H9 (cell line): ENCODE measurements around the gene AP1B1. TPM values are rescaled to one million over a fixed set of nuclear protein-coding genes. Genes with fewer than 3 reads are reported as not detected.

Experiments
- DNase-seq: peaks from one replicate; pipeline ENCODE4 v3.0.0-alpha.2; 2017
- H2AFZ ChIP-seq: one replicate; pipeline ENCODE4 v1.6.1; 2013; ENCODE audit warnings: mild to moderate bottlenecking, low read length, control low read depth, moderate library complexity
- H2AK5ac ChIP-seq: 2 replicates; pipeline ENCODE4 v1.6.1; 2013; ENCODE audit warnings: low read length, control low read depth, mixed read lengths; ENCODE audit not compliant: insufficient read length
- H2BK120ac ChIP-seq: one replicate; pipeline ENCODE4 v1.6.1; 2013; ENCODE audit warnings: low read depth, mild to moderate bottlenecking, low read length, control low read depth, inconsistent platforms; ENCODE audit not compliant: poor library complexity, severe bottlenecking
- H2BK12ac ChIP-seq: 2 replicates; pipeline ENCODE4 v1.6.1; 2013; ENCODE audit warnings: low read length, control low read depth, mixed read lengths, low read depth; ENCODE audit not compliant: insufficient read length
- H2BK15ac ChIP-seq: 2 replicates; pipeline ENCODE4 v1.6.1; 2013; ENCODE audit warnings: low read depth, low read length, control low read depth
- H2BK20ac ChIP-seq: one replicate; pipeline ENCODE4 v1.6.1; 2013; ENCODE audit warnings: low read depth, mild to moderate bottlenecking, low read length, control low read depth, inconsistent platforms; ENCODE audit not compliant: poor library complexity, severe bottlenecking
- H2BK5ac ChIP-seq: 2 replicates; pipeline ENCODE4 v1.6.1; 2013; ENCODE audit warnings: low read length, control low read depth, mixed read lengths; ENCODE audit not compliant: insufficient read length
- H3K14ac ChIP-seq: 2 replicates; pipeline ENCODE4 v1.6.1; 2013; ENCODE audit warnings: low read length, control low read depth; ENCODE audit not compliant: insufficient read depth
- H3K18ac ChIP-seq: 2 replicates; pipeline ENCODE4 v1.6.1; 2013; ENCODE audit warnings: low read depth, mild to moderate bottlenecking, mixed read lengths, low read length, control low read depth; ENCODE audit not compliant: insufficient read length
- H3K23ac ChIP-seq: 2 replicates; pipeline ENCODE4 v1.6.1; 2013; ENCODE audit warnings: low read length, control low read depth, mixed read lengths, low read depth; ENCODE audit not compliant: insufficient read length
- H3K23me2 ChIP-seq: 2 replicates; pipeline ENCODE4 v1.6.1; 2013; ENCODE audit warnings: low read depth, mild to moderate bottlenecking, mixed read lengths, low read length, control low read depth; ENCODE audit not compliant: insufficient read length, poor library complexity, severe bottlenecking
- H3K27ac ChIP-seq: 2 replicates; pipeline ENCODE4 v1.5.1; 2013; ENCODE audit warnings: low read length, control low read depth, mixed read lengths, low read depth; ENCODE audit not compliant: insufficient read length
- H3K27me3 ChIP-seq: 2 replicates; pipeline ENCODE4 v1.6.1; 2013; ENCODE audit warnings: low read length, control low read depth, inconsistent platforms; ENCODE audit not compliant: insufficient read depth
- H3K4ac ChIP-seq: 2 replicates; pipeline ENCODE4 v1.6.1; 2013; ENCODE audit warnings: low read depth, mild to moderate bottlenecking, control low read depth, inconsistent platforms, low read length, moderate library complexity
- H3K4me1 ChIP-seq: 2 replicates; pipeline ENCODE4 v1.6.1; 2013; ENCODE audit warnings: low read length, control low read depth, inconsistent platforms; ENCODE audit not compliant: insufficient read depth
- H3K4me2 ChIP-seq: 2 replicates; pipeline ENCODE4 v1.6.1; 2013; ENCODE audit warnings: low read length, control low read depth, mixed read lengths; ENCODE audit not compliant: insufficient read length, insufficient read depth
- H3K56ac ChIP-seq: 2 replicates; pipeline ENCODE4 v1.6.1; 2013; ENCODE audit warnings: low read depth, mild to moderate bottlenecking, mixed read lengths, low read length, control low read depth; ENCODE audit not compliant: insufficient read length
- H3K79me1 ChIP-seq: 2 replicates; pipeline ENCODE4 v1.6.1; 2013; ENCODE audit warnings: low read depth, mild to moderate bottlenecking, moderate library complexity, low read length, control low read depth, inconsistent platforms; ENCODE audit not compliant: insufficient read depth, poor library complexity, severe bottlenecking
- H3K79me2 ChIP-seq: 2 replicates; pipeline ENCODE4 v1.6.1; 2013; ENCODE audit warnings: low read length, control low read depth, inconsistent platforms; ENCODE audit not compliant: insufficient read depth
- H3K9ac ChIP-seq: 2 replicates; pipeline ENCODE4 v1.6.1; 2013; ENCODE audit warnings: low read length, control low read depth, mixed read lengths; ENCODE audit not compliant: insufficient read length; ENCODE audit errors: extremely low read depth
- H3K9me3 ChIP-seq: one replicate; pipeline ENCODE4 v1.6.1; 2013; ENCODE audit warnings: low read depth, low read length, inconsistent platforms; ENCODE audit not compliant: control insufficient read depth
- H3T11ph ChIP-seq: one replicate; pipeline ENCODE4 v1.6.1; 2013; ENCODE audit warnings: mild to moderate bottlenecking, low read length, control low read depth, inconsistent platforms
- H4K20me1 ChIP-seq: one replicate; pipeline ENCODE4 v1.6.1; 2013; ENCODE audit not compliant: control insufficient read depth, insufficient read length, insufficient read depth
- H4K5ac ChIP-seq: 2 replicates; pipeline ENCODE4 v1.6.1; 2013; ENCODE audit warnings: low read depth, mild to moderate bottlenecking, mixed read lengths, low read length, control low read depth; ENCODE audit not compliant: insufficient read length
- H4K8ac ChIP-seq: replicated peaks from 2 replicates; pipeline ENCODE4 v1.6.1; 2013; ENCODE audit warnings: low read length, control low read depth, mixed read lengths, low read depth; ENCODE audit not compliant: insufficient read length
- H4K91ac ChIP-seq: 2 replicates; pipeline ENCODE4 v1.6.1; 2013; ENCODE audit warnings: low read depth, mild to moderate bottlenecking, moderate library complexity, mixed read lengths, low read length, control low read depth; ENCODE audit not compliant: insufficient read length
- H3K27ac Mint-ChIP-seq, 3 experiments: 2 replicates in 2 of 3; 3 replicates in 1 of 3; pipeline ENCODE4 v1.8.0; 2020 to 2021; ENCODE audit warnings: mixed read lengths in 3 of 3, mild to moderate bottlenecking in 1 of 3, moderate library complexity in 1 of 3
- H3K27me3 Mint-ChIP-seq: 2 replicates; pipeline ENCODE4 v1.8.0; 2021; ENCODE audit warnings: low read depth, mild to moderate bottlenecking, moderate library complexity, mixed read lengths
- H3K36me3 Mint-ChIP-seq, 3 experiments: 2 replicates in 2 of 3; 3 replicates in 1 of 3; pipeline ENCODE4 v1.8.0; 2020 to 2021; ENCODE audit warnings: low read depth in 3 of 3, mixed read lengths in 3 of 3; ENCODE audit not compliant: insufficient read depth in 1 of 3
- H3K4me1 Mint-ChIP-seq, 2 experiments: 2 replicates each; pipeline ENCODE4 v1.8.0; 2020; ENCODE audit warnings: mixed read lengths in 2 of 2
- H3K4me3 Mint-ChIP-seq, 2 experiments: 2 replicates in 1 of 2; 3 replicates in 1 of 2; pipeline ENCODE4 v1.8.0; 2020 to 2021; ENCODE audit warnings: mild to moderate bottlenecking in 2 of 2, mixed read lengths in 2 of 2, moderate library complexity in 1 of 2
- H3K9me3 Mint-ChIP-seq, 2 experiments: 2 replicates in 1 of 2; 3 replicates in 1 of 2; pipeline ENCODE4 v1.8.0; 2020; ENCODE audit warnings: mild to moderate bottlenecking in 2 of 2, mixed read lengths in 2 of 2, moderate library complexity in 1 of 2
- CTCF ChIP-seq: fragments of 200-600 bp; sonication (generic); conservative IDR thresholded peaks from 3 replicates; pipeline ENCODE4 v1.8.0; 2021; ENCODE audit warnings: antibody characterized with exemption, mild to moderate bottlenecking
- WGBS: extraction: QIAGEN DNeasy Blood & Tissue Kit; methylation state at CpG from one replicate; pipeline ENCODE4 v1.1.7; 2013; ENCODE audit warnings: missing lambda C conversion rate, low lambda C conversion rate, mixed read lengths; ENCODE audit not compliant: insufficient read length; ENCODE audit errors: extremely low coverage; 5-methylcytosine and 5-hydroxymethylcytosine counted together
- total RNA-seq: library from RNA; stranded (reverse); gene quantifications from 2 replicates; pipeline ENCODE4 v1.2.1, GENCODE V29; 2021

Gene AP1B1
- total RNA-seq, 1 experiment from 2014 or later = 64.0 TPM

- H3K27ac Mint-ChIP-seq = no peak overlapping the region
- no peak overlapping the region for H3K4me2 ChIP-seq
- H2BK5ac ChIP-seq = no peak overlapping the region
- no peak overlapping the region for H3K14ac ChIP-seq
- no peak overlapping the region for H2BK120ac ChIP-seq
- peaks cover 0 to 3% (median 2%) of the 10 kb centered on the region in 3 experiments; a peak in 3 of 7 replicates for H3K36me3 Mint-ChIP-seq
- H3T11ph ChIP-seq = no peak overlapping the region
- H2BK20ac ChIP-seq = no peak overlapping the region
- H3K79me1 ChIP-seq = no peaks in the 10 kb centered on the region
- H3K4me1 ChIP-seq = no peaks in the 10 kb centered on the region
- no peak overlapping the region for H2BK12ac ChIP-seq
- no peak overlapping the region for H2AK5ac ChIP-seq
- no peak overlapping the region for H2BK15ac ChIP-seq
- H4K91ac ChIP-seq = no peak overlapping the region
- no peak overlapping the region for H3K27ac ChIP-seq
- H3K4me1 Mint-ChIP-seq = peaks cover 10 to 13% of the 10 kb centered on the region in 2 experiments
- no peak for DNase-seq
- no peak overlapping the region for H3K23ac ChIP-seq
- peaks cover 4% of the 10 kb centered on the region for H3K23me2 ChIP-seq
- H3K9me3 Mint-ChIP-seq = peaks cover 5 to 17% of the 10 kb centered on the region in 2 experiments; a peak in 4 of 5 replicates
- no peaks in the 10 kb centered on the region for H3K9me3 ChIP-seq
- H4K5ac ChIP-seq = no peak overlapping the region
- no peak overlapping the region for H3K4me3 Mint-ChIP-seq
- H4K8ac ChIP-seq = no peak overlapping the region
- WGBS = no CpG with 5 or more reads among the region's 18 CpGs
- no peaks in the 10 kb centered on the region for H3K79me2 ChIP-seq
- TF ChIP-seq CTCF = no peak
- peaks cover 33% of the 10 kb centered on the region for H3K27me3 ChIP-seq
- H3K27me3 Mint-ChIP-seq = peaks cover 49% of the 10 kb centered on the region
- H2AFZ ChIP-seq = no peak overlapping the region
- H3K9ac ChIP-seq = no peak overlapping the region
- no peak overlapping the region for H3K4ac ChIP-seq
- no peak overlapping the region for H3K56ac ChIP-seq
- no peaks in the 10 kb centered on the region for H4K20me1 ChIP-seq
- H3K18ac ChIP-seq = no peak overlapping the region
Observed at GRCh38 chr22:29317827-29318454, 70.4 kb downstream of the AP1B1 start.
